ENCODE measurements around the gene ELOVL1. TPM values are rescaled to one million over a fixed set of nuclear protein-coding genes. Genes with fewer than 3 reads are reported as not detected.

Gene ELOVL1
- total and polyA plus RNA-seq, 2 of the 13 experiments (the other 11 are each of a cell fraction or from before 2014, with no cell fraction given) = 55.2 to 77.4 TPM

- TF ChIP-seq HMGXB3 (CRISPR knock-in tag; IDR thresholded peaks at IDR 0.05; ENCODE audit: borderline replicate concordance) (peak; percentile 68; the same call in 1 of the 2 replicates), ZNF546 (CRISPR knock-in tag; conservative IDR thresholded peaks at IDR 0.05) (0 out of 2 replicates have a peak, but pooled peaks have one; percentile 50), MED1 (CRISPR knock-in tag; IDR thresholded peaks at IDR 0.05) (peak; percentile 26; the same call in 1 of the 2 replicates), SMAD9 (CRISPR knock-in tag; IDR thresholded peaks at IDR 0.05) (no peak), KLF6 (CRISPR knock-in tag; IDR thresholded peaks at IDR 0.05) (no peak; the same call in 1 of the 2 replicates), REXO4 (CRISPR knock-in tag; IDR thresholded peaks at IDR 0.05; ENCODE audit: borderline replicate concordance) (0 out of 2 replicates have a peak, but pooled peaks have one; percentile 16), HDAC2 (CRISPR knock-in tag; IDR thresholded peaks at IDR 0.05) (peak; percentile 79), SATB2 (CRISPR knock-in tag; IDR thresholded peaks at IDR 0.05) (0 out of 2 replicates have a peak, but pooled peaks have one; percentile 46), XBP1 (CRISPR knock-in tag; IDR thresholded peaks at IDR 0.05) (0 out of 2 replicates have a peak, but pooled peaks have one; percentile 14), ZNF205 (CRISPR knock-in tag; IDR thresholded peaks at IDR 0.05) (peak; percentile 22; the same call in 1 of the 2 replicates), HNRNPLL (IDR thresholded peaks at IDR 0.05; ENCODE audit: low read depth, low read length, poor library complexity, severe bottlenecking) (peak; percentile 49), CHCHD3 (CRISPR knock-in tag; IDR thresholded peaks at IDR 0.05) (0 out of 2 replicates have a peak, but pooled peaks have one; percentile 52), CSRNP1 (CRISPR knock-in tag; IDR thresholded peaks at IDR 0.05) (peak; percentile 95), HOXA9 (CRISPR knock-in tag; IDR thresholded peaks at IDR 0.05; ENCODE audit: borderline replicate concordance) (peak; percentile 90; the same call in 1 of the 2 replicates), PHF8 (CRISPR knock-in tag; IDR thresholded peaks at IDR 0.05) (peak; percentile 55; the same call in 1 of the 2 replicates), KAT7 (CRISPR knock-in tag; IDR thresholded peaks at IDR 0.05; ENCODE audit: borderline replicate concordance) (0 out of 2 replicates have a peak, but pooled peaks have one; percentile 24), JUNB (CRISPR knock-in tag; IDR thresholded peaks at IDR 0.05; ENCODE audit: borderline replicate concordance) (no peak), ZBTB44 (CRISPR knock-in tag; IDR thresholded peaks at IDR 0.05) (no peak), SIN3A (IDR thresholded peaks at IDR 0.05; ENCODE audit: borderline replicate concordance, low read depth, low read length) (peak; percentile 99)
Observed at GRCh38 chr1:43358746-43359693, 8.8 kb downstream of the ELOVL1 start, which contains the start of gene CDC20 (continued).
